IMR-90 (cell line): ENCODE results near the gene SERPINA3.

Source experiments
- CTCF ChIP-seq: conservative IDR thresholded peaks from 2 replicates; pipeline ENCODE4 v1.5.1; 2012; ENCODE audit warnings: mild to moderate bottlenecking, low read depth, low read length, improper control_type of control experiment
- MAZ ChIP-seq: IDR thresholded peaks from 2 replicates; pipeline ENCODE4 v1.6.1; 2012; ENCODE audit warnings: low read depth, mild to moderate bottlenecking, low read length, improper control_type of control experiment, moderate library complexity, borderline replicate concordance
- POLR2A ChIP-seq: IDR thresholded peaks from 2 replicates; pipeline ENCODE4 v1.6.1; 2012; ENCODE audit warnings: mild to moderate bottlenecking, low read depth, low read length

- no peak for TF ChIP-seq CTCF
- no peak for TF ChIP-seq MAZ
- no peak for TF ChIP-seq POLR2A
Observed at GRCh38 chr14:94612580-94613554, 676 bp downstream of the SERPINA3 start.
